22Rv1 (cell line): ENCODE data around the gene DYNC2H1.
"Not testable (repeated sequence)": the region's sequence is repeated elsewhere in the genome, so short reads cannot be mapped to it uniquely, and the experiment has no call there.

Source experiments
- H3K27ac ChIP-seq: fragments of 450-650 bp; 2 replicates; pipeline ENCODE4 v1.5.1; 2017
- ZFX ChIP-seq: fragments of 450-650 bp; IDR thresholded peaks from 2 replicates; pipeline ENCODE4 v1.6.1; 2017; ENCODE audit warnings: antibody characterized with exemption, borderline replicate concordance
- TF ChIP-seq, protein P1 (sequence below): fragments of 450-650 bp; IDR thresholded peaks from 2 replicates; pipeline ENCODE4 v1.5.1; 2017; ENCODE audit warnings: mild to moderate bottlenecking

DYNC2H1 gene

DNA sequence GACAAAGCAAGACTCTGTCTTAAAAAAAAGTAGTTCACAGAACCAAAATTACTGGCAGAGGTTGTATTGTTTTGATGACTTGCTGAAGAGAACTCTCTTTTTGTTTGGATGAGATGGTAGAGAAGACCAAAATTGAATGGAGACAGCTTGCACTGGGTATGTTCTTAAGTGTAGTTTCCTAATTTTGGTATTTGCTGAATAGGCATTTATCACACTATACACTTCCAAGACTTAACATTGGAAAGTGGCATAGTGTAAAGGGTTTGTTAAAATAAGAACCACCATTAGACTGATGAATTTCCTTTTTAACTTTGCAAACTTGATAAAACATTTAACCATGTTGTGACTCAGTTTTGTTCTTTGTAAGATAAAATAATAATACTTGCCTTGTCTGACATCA, 11.9 kb upstream of the DYNC2H1 start:
- TF ChIP-seq, protein P1, sequence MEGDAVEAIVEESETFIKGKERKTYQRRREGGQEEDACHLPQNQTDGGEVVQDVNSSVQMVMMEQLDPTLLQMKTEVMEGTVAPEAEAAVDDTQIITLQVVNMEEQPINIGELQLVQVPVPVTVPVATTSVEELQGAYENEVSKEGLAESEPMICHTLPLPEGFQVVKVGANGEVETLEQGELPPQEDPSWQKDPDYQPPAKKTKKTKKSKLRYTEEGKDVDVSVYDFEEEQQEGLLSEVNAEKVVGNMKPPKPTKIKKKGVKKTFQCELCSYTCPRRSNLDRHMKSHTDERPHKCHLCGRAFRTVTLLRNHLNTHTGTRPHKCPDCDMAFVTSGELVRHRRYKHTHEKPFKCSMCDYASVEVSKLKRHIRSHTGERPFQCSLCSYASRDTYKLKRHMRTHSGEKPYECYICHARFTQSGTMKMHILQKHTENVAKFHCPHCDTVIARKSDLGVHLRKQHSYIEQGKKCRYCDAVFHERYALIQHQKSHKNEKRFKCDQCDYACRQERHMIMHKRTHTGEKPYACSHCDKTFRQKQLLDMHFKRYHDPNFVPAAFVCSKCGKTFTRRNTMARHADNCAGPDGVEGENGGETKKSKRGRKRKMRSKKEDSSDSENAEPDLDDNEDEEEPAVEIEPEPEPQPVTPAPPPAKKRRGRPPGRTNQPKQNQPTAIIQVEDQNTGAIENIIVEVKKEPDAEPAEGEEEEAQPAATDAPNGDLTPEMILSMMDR = no peak
- TF ChIP-seq ZFX = no peak
- H3K27ac ChIP-seq = no peak overlapping the region

DNA sequence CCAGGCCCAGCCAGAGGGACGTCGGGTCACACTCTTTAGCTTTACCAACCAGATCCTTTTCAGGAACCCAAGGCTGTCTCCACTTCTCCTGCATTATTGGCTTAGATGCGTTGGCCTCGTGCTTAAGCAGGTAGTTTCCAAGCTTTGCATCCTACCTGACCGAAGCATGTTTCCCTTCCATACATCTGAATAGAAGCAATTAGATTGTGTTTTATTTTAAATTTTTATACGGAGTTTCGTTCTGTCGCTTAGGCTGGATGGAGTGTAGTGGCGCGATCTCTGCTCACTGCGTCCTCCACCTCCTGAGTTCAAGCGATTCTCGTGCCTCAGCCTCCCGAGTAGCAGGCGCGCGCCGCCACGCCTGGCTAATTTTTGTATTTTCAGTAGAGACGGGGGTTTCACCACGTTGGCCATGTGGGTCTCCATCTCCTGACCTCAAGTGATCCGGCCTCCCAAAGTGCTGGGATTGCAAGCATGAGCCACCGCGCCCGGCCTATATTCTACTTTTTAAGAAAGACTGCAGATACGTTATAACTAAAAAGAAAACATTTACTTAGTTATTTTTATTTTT, 677 bp downstream of the DYNC2H1 start:
- peak overlapping the region; percentile 75 for H3K27ac ChIP-seq
- TF ChIP-seq ZFX = no peak
- TF ChIP-seq, protein P1 = no peak

DNA sequence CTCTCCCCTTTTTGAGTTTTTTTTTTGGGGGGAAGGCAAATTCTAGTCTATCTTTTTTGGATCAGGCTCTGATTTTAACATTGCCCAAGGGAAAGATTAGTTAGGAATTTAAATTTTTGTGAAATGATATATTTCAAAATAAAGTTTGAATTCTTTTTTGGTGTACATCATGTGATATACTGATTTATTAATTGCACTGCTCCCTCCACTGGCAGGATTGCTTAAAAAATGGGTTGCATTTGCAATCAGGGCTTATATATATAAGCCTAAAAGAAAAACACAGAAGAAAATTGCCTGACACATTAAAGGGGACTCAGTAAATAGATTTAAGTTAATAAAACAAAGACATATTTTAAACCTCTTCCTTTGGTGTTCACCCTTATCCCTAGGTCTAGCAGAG, 1.2 kb downstream of the DYNC2H1 start:
- no peak overlapping the region for H3K27ac ChIP-seq
- no peak for TF ChIP-seq ZFX
- TF ChIP-seq, protein P1 = peak; percentile 13; the same call in 1 of the 2 replicates

DNA sequence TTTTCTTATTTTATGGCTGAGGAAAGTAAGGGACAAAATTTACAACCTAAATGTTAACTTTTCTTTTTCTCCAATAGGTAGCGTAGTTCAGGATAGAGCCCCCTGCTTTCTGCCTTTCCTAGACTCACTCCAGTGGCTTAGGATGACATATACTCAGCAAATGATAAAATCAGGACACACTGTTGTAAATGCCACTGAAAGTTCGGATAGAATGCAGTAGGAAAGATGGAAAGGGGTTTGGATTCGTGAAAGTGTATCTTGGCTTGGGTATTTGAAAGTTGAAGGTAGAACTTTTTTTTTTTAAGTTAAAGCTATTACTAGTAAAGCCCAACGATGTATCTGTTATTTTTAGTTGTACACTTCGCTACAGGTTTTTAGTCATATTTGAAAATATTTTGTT, 2.2 kb downstream of the DYNC2H1 start:
- H3K27ac ChIP-seq = no peak overlapping the region
- TF ChIP-seq ZFX = no peak
- TF ChIP-seq, protein P1 = no peak

DNA sequence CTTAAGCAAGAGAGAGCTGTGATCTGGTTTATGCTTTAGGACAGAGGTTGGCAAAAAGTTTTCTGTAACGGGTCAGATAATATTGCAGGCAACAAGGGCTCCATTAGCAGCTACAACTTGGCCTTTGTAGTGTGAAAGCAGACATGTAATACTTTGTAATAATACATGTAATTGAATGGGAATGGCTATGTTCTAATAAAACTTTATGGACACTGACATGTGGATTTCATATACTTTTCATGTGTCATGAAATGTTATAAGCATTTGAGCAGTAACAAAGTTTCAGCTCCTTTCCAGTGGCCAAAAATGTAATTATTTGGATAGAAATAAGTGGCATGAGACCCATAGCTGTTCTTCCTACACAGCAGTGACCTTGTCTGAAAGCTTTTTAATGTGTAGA, 3.1 kb downstream of the DYNC2H1 start:
- TF ChIP-seq, protein P1 = no peak
- no peak for TF ChIP-seq ZFX
- H3K27ac ChIP-seq = no peak overlapping the region

DNA sequence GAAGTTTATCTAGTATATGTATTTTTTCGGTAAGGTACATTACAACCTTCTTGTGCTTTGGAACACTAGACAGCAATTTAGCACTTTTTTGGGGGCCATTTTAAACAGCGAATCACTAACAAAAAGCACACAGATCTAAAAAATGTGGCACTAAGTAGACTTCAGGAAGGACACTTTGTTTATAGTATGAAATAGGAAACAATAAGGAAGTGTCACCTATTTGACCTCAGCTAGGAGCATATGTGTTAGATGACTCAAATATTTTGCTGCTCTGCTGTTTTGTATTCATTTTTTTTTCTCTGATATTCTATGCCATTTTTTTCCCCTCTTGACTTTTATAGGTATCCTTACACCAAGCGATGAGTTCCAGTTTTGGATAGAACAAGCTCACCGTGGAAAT, 5.6 kb downstream of the DYNC2H1 start:
- TF ChIP-seq ZFX = no peak
- H3K27ac ChIP-seq = no peak overlapping the region

DNA sequence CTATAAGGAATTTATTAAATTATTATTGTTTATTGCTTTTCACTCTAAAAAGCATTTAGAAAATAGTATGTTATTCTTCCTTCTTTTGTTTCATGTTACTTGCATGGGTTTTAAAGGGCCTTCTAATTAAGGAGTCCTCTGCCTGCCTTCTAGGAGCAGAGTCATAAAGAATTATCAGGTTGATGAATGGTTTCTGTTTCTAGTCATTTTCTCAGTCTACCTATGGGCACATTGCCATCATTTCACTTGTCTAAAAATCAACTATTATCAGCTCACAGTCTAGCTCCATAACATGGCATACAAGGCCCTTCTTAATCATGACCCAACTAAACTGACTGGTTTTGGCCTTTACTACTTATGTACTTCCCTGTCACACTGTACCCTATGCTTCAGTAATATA, 16.2 kb downstream of the DYNC2H1 start:
- H3K27ac ChIP-seq = no peak overlapping the region
- TF ChIP-seq, protein P1 = no peak
- no peak for TF ChIP-seq ZFX

DNA sequence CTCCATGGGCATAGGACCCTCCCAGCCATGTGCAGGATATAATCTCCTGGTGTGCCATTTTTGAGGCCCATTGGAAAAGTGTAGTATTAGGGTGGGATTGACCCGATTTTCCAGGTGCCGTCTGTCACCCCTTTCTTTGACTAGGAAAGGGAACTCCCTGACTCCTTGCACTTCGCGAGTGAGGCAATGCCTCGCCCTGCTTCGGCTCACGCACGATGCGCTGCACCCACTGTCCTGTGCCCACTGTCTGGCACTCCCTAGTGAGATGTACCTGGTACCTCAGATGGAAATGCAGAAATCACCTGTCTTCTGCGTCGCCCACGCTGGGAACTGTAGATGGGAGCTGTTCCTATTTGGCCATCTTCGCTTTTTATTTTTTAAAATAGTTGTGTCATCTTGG, 32.8 kb downstream of the DYNC2H1 start:
- not testable (repeated sequence) for H3K27ac ChIP-seq

DNA sequence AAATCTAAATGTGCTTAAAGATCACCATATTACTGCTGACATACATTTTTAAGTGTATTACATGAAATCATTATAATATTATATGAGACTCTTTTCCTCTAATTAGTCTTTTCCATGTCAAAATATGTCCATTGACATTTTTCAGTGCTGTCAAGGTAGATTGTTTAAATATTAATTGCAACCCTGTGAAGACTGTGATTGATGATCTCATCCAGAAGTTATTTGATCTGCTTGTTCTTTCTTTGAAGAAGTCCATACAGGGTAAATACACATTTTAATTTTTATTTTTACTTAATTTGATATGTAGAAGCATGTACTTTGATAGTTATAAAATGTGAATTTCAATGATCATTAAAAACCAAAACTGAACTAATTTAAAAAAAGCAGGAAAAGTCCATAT, 38.4 kb downstream of the DYNC2H1 start:
- no peak overlapping the region for H3K27ac ChIP-seq
- TF ChIP-seq, protein P1 = no peak
- no peak for TF ChIP-seq ZFX
